WTC11 (cell line): ENCODE results near the gene HOXB8. TPM values are rescaled to one million over a fixed set of nuclear protein-coding genes. Genes with fewer than 3 reads are reported as not detected.

Source experiments
- ATAC-seq: fragments of 200-7000 bp; cut with Tn5 transposase; 2 replicates; pipeline ENCODE4 v1.10.0; 2021; ENCODE audit warnings: mild to moderate bottlenecking, moderate library complexity
- CTCF ChIA-PET: fragments of 300-600 bp; sonication (Branson Sonifier 250); formaldehyde crosslinking; loops from one replicate; lab custom pipeline; 2021; ENCODE audit warnings: antibody characterized with exemption; lab: Charles Lee
- POLR2A ChIA-PET: fragments of 350-600 bp; sonication (Branson Sonifier 250); formaldehyde crosslinking; loops from one replicate; lab custom pipeline; 2021; ENCODE audit warnings: antibody characterized with exemption; lab: Charles Lee
- DNase-seq: peaks from one replicate; pipeline ENCODE4 v3.0.0; 2021; ENCODE audit warnings: low spot score
- H3K27ac Mint-ChIP-seq: 2 replicates; pipeline ENCODE4 v1.8.0; 2021; ENCODE audit warnings: mixed read lengths
- H3K27me3 Mint-ChIP-seq: 2 replicates; pipeline ENCODE4 v1.8.0; 2021; ENCODE audit warnings: low read depth, mild to moderate bottlenecking, moderate library complexity, mixed read lengths
- H3K36me3 Mint-ChIP-seq: 2 replicates; pipeline ENCODE4 v1.8.0; 2021; ENCODE audit warnings: mixed read lengths
- H3K4me1 Mint-ChIP-seq: 2 replicates; pipeline ENCODE4 v1.8.0; 2022; ENCODE audit warnings: mixed read lengths
- H3K4me3 Mint-ChIP-seq: 2 replicates; pipeline ENCODE4 v1.8.0; 2021; ENCODE audit warnings: mild to moderate bottlenecking, moderate library complexity, mixed read lengths
- H3K9me3 Mint-ChIP-seq: 2 replicates; pipeline ENCODE4 v1.8.0; 2021; ENCODE audit warnings: mixed read lengths
- CREB1 ChIP-seq: sonication (generic); formaldehyde crosslinking; IDR thresholded peaks from 2 replicates; pipeline ENCODE4 v1.8.0; 2023; ENCODE audit warnings: mild to moderate bottlenecking, missing genetic modification reagents
- CREM ChIP-seq: sonication (generic); formaldehyde crosslinking; IDR thresholded peaks from 2 replicates; pipeline ENCODE4 v1.8.1; 2022; ENCODE audit warnings: mild to moderate bottlenecking, missing genetic modification reagents, moderate library complexity
- ESRRA ChIP-seq: sonication (generic); formaldehyde crosslinking; IDR thresholded peaks from 2 replicates; pipeline ENCODE4 v1.8.1; 2022; ENCODE audit warnings: mild to moderate bottlenecking, missing genetic modification reagents, borderline replicate concordance
- ETV6 ChIP-seq: sonication (generic); formaldehyde crosslinking; IDR thresholded peaks from 2 replicates; pipeline ENCODE4 v1.8.1; 2022; ENCODE audit warnings: mild to moderate bottlenecking, missing genetic modification reagents
- FOXK1 ChIP-seq: sonication (generic); formaldehyde crosslinking; IDR thresholded peaks from 2 replicates; pipeline ENCODE4 v1.8.0; 2022; ENCODE audit warnings: mild to moderate bottlenecking, moderate library complexity, missing genetic modification reagents
- FOXP1 ChIP-seq: sonication (generic); formaldehyde crosslinking; IDR thresholded peaks from 2 replicates; pipeline ENCODE4 v1.8.0; 2022; ENCODE audit warnings: missing genetic modification reagents, mild to moderate bottlenecking, moderate library complexity, borderline replicate concordance
- GTF2I ChIP-seq: fragments of 250-450 bp; sonication (Bioruptor Pico); conservative IDR thresholded peaks from 2 replicates; pipeline ENCODE4 v1.4.0; 2021; ENCODE audit warnings: mild to moderate bottlenecking
- KAT7 ChIP-seq: sonication (generic); formaldehyde crosslinking; IDR thresholded peaks from 2 replicates; pipeline ENCODE4 v1.8.1; 2023; ENCODE audit warnings: missing genetic modification reagents, mild to moderate bottlenecking, borderline replicate concordance
- MYBL2 ChIP-seq: sonication (generic); formaldehyde crosslinking; IDR thresholded peaks from 2 replicates; pipeline ENCODE4 v1.8.1; 2023; ENCODE audit warnings: mild to moderate bottlenecking, moderate library complexity, missing genetic modification reagents
- NR1H2 ChIP-seq: sonication (generic); formaldehyde crosslinking; IDR thresholded peaks from 2 replicates; pipeline ENCODE4 v1.9.0; 2021; ENCODE audit warnings: mild to moderate bottlenecking, moderate library complexity, missing genetic modification reagents
- SOX15 ChIP-seq: fragments of 250-450 bp; sonication (Bioruptor Pico); IDR thresholded peaks from 2 replicates; pipeline ENCODE4 v1.9.0; 2021; ENCODE audit warnings: mild to moderate bottlenecking
- TEAD4 ChIP-seq: sonication (generic); formaldehyde crosslinking; IDR thresholded peaks from 2 replicates; pipeline ENCODE4 v1.8.0; 2022; ENCODE audit warnings: mild to moderate bottlenecking, missing genetic modification reagents
- ZBTB21 ChIP-seq: sonication (generic); formaldehyde crosslinking; IDR thresholded peaks from 2 replicates; pipeline ENCODE4 v1.8.1; 2023; ENCODE audit warnings: mild to moderate bottlenecking, missing genetic modification reagents, borderline replicate concordance
- ZNF121 ChIP-seq: sonication (generic); formaldehyde crosslinking; IDR thresholded peaks from 2 replicates; pipeline ENCODE4 v1.8.0; 2023; ENCODE audit warnings: missing genetic modification reagents
- ZNF232 ChIP-seq: sonication (generic); formaldehyde crosslinking; IDR thresholded peaks from 2 replicates; pipeline ENCODE4 v1.8.0; 2022; ENCODE audit warnings: mild to moderate bottlenecking, missing genetic modification reagents
- ZNF317 ChIP-seq: sonication (generic); formaldehyde crosslinking; IDR thresholded peaks from 2 replicates; pipeline ENCODE4 v1.8.1; 2023; ENCODE audit warnings: low read depth, mild to moderate bottlenecking, moderate library complexity, missing genetic modification reagents, borderline replicate concordance
- ZNF416 ChIP-seq: fragments of 250-450 bp; sonication (Bioruptor Pico); IDR thresholded peaks from 2 replicates; pipeline ENCODE4 v1.9.0; 2021; ENCODE audit warnings: mild to moderate bottlenecking, inconsistent platforms
- total RNA-seq: library from RNA; stranded (reverse); gene quantifications from 3 replicates; pipeline ENCODE4 v1.2.3, GENCODE V29; 2021
- TF ChIP-seq, protein P1 (sequence below): fragments of 200-600 bp; IDR thresholded peaks from 2 replicates; pipeline ENCODE4 v1.8.0; 2022; ENCODE audit warnings: antibody characterized with exemption
- TF ChIP-seq, protein P2 (sequence below): fragments of 250-450 bp; sonication (Bioruptor Pico); IDR thresholded peaks from 2 replicates; pipeline ENCODE4 v1.9.0; 2021; ENCODE audit warnings: moderate library complexity, mild to moderate bottlenecking, inconsistent platforms, borderline replicate concordance
- TF ChIP-seq, protein P3 (sequence below): sonication (generic); formaldehyde crosslinking; IDR thresholded peaks from 2 replicates; pipeline ENCODE4 v1.8.1; 2023; ENCODE audit warnings: mild to moderate bottlenecking, moderate library complexity, missing genetic modification reagents
- TF ChIP-seq, protein P4 (sequence below): sonication (generic); formaldehyde crosslinking; IDR thresholded peaks from 2 replicates; pipeline ENCODE4 v1.8.1; 2023; ENCODE audit warnings: mild to moderate bottlenecking, missing genetic modification reagents
- TF ChIP-seq, protein P5 (sequence below): sonication (generic); formaldehyde crosslinking; IDR thresholded peaks from 2 replicates; pipeline ENCODE4 v1.8.1; 2022; ENCODE audit warnings: missing genetic modification reagents, borderline replicate concordance

HOXB8 gene
- total RNA-seq, 1 experiment from 2014 or later, result not detected

DNA sequence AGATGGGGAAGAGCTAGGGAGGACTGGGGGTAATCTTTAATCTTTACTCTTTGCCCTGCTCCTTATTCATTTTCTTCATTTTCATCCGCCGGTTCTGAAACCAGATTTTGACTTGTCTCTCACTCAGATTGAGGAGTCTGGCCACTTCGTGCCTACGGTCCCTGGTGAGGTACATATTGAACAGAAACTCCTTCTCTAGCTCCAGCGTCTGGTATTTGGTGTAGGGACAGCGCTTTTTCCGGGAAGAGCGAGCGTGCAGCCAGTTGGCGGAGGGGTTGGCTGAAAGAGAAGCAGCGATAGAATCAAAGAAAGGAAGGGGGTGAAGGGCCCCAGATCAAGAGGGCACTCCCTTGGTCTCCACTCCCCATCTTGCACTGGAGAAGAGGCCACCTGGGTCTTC, 7.8 kb upstream of the HOXB8 start:
- ATAC-seq, result no peak
- TF ChIP-seq, protein P1, sequence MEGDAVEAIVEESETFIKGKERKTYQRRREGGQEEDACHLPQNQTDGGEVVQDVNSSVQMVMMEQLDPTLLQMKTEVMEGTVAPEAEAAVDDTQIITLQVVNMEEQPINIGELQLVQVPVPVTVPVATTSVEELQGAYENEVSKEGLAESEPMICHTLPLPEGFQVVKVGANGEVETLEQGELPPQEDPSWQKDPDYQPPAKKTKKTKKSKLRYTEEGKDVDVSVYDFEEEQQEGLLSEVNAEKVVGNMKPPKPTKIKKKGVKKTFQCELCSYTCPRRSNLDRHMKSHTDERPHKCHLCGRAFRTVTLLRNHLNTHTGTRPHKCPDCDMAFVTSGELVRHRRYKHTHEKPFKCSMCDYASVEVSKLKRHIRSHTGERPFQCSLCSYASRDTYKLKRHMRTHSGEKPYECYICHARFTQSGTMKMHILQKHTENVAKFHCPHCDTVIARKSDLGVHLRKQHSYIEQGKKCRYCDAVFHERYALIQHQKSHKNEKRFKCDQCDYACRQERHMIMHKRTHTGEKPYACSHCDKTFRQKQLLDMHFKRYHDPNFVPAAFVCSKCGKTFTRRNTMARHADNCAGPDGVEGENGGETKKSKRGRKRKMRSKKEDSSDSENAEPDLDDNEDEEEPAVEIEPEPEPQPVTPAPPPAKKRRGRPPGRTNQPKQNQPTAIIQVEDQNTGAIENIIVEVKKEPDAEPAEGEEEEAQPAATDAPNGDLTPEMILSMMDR, result no peak
- TF ChIP-seq, all 79 proteins: peak for 0
- Mint-ChIP-seq H3K27ac (no peak overlapping the region), H3K36me3 (no peaks in the 10 kb centered on the region), H3K4me3 (no peak overlapping the region), H3K9me3 (no peaks in the 10 kb centered on the region), H3K27me3 (peaks cover 100% of the 10 kb centered on the region; the same call in 1 of the 2 replicates), H3K4me1 (peaks cover 29% of the 10 kb centered on the region)
- CTCF ChIA-PET, result interaction anchor here (1.1 to 4.1 kb wide), 6 partner anchors 14 to 394 kb away, joined by 3 to 27 read pairs (median 3); no protein-coding TSS in a partner anchor
- no peak for DNase-seq
- POLR2A ChIA-PET, result no interaction called here

DNA sequence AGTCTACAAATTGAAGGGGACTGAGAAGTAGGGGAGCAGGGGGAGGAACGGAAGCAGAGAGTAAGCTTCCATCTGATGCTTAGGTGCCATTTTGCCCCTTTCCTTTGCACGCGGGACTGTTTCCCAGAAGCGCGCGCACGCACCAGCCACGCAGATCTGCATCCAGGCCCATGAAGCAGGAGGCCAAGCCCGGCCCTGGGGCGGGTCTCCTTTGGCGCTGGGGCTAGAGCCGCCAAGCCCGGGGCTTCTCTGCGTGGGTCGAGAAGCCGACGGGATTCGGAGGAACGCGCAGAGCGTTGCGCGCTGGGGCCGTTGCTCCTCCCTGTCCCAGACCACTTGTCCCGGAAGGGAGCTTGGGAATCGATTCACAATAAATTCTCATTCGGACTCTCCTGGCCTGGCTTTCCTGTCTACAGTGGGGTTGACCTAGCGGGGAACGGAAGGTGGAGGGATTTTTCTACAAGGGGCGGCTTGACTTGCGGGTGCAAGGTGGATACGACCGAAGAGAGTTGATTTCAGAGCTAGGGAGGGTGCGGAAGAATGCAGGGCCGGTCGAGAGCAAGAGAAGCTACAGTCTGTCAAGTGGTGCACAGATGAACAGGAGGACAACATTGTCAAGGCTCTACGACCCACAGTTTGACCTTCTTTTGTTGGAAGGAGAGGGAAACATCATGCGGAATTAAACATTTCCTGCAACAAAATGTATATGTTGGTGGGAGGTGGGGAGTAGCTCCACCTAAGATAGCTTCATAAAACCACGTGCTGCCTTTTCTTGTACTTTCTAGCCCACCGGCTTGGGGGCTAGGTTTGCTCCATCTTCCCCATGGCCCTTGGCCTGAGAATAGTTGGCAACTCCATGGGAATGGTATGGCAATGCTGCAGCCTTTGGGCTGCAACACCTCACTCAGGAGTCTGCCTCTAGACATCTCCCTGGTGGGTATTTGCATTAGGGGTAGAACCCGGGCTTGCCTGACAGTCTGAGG, 6.6 kb upstream of the HOXB8 start:
- ChIA-PET POLR2A (no interaction called here), CTCF (interaction anchor here (0.9 to 4.1 kb wide), 4 partner anchors 15 to 341 kb away, joined by 3 to 27 read pairs (median 6); no protein-coding TSS in a partner anchor)
- Mint-ChIP-seq H3K27me3 (peaks cover 100% of the 10 kb centered on the region; the same call in 1 of the 2 replicates), H3K27ac (no peak overlapping the region), H3K4me1 (peaks cover 25% of the 10 kb centered on the region), H3K9me3 (no peaks in the 10 kb centered on the region), H3K4me3 (no peak overlapping the region), H3K36me3 (no peaks in the 10 kb centered on the region)
- DNase-seq, result no peak
- ATAC-seq, result no peak
- no peak for TF ChIP-seq ETV6 (CRISPR knock-in tag)
- TF ChIP-seq NR1H2, result no peak
- TF ChIP-seq CREM (CRISPR knock-in tag), result no peak
- TF ChIP-seq MYBL2 (CRISPR knock-in tag), result no peak
- TF ChIP-seq ZNF317 (CRISPR knock-in tag), result no peak
- TF ChIP-seq, protein P2, sequence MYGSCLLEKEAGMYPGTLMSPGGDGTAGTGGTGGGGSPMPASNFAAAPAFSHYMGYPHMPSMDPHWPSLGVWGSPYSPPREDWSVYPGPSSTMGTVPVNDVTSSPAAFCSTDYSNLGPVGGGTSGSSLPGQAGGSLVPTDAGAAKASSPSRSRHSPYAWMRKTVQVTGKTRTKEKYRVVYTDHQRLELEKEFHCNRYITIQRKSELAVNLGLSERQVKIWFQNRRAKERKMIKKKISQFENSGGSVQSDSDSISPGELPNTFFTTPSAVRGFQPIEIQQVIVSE (CRISPR knock-in tag), result no peak
- no peak for TF ChIP-seq FOXK1 (CRISPR knock-in tag)
- TF ChIP-seq TEAD4 (CRISPR knock-in tag), result no peak
- TF ChIP-seq ZNF232 (CRISPR knock-in tag), result no peak
- no peak for TF ChIP-seq ZNF121 (CRISPR knock-in tag)

DNA sequence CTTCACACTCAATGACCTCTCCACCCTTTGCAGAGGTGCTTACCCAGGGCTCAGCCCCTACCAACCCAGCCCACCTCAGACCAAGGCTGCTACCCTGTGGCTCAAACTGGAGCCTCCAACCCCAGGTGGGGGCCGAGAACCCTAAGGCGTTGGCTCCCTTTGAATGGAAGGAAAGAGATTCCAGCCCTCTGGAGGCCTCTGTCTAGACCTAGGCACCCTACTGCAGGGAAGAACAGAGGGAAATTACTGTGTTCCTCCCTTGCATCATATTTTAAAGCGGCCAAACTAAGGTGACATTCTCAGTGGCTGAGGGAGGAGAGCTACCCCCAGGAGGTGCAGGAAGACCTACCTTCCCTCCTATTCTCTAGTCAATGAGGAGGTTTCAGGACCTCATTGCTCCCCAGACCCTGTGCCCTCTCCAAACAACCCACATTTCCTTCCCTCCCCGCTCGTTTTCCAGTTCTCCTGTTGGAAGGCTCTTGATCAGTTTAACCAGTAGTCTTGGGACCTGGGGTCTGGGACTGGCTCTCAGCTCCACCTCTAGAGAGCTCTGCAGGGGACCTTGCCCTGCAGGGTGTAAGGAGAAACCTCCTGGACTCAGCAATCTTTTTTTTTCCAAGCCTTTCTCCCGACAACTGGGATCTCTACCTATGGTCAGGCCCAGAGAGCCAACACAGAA, 5.5 kb upstream of the HOXB8 start:
- no peaks in the 10 kb centered on the region for H3K9me3 Mint-ChIP-seq
- ATAC-seq (no peak), DNase-seq (no peak)
- CTCF ChIA-PET, result interaction anchor here (0.5 to 4.1 kb wide), 4 partner anchors 16 to 131 kb away, joined by 3 to 27 read pairs (median 6); partner anchors contain the start of gene HOXB5
- H3K27me3 Mint-ChIP-seq, result peaks cover 100% of the 10 kb centered on the region; the same call in 1 of the 2 replicates
- POLR2A ChIA-PET, result interaction anchor here (0.5 kb wide), 1 partner anchor 229 kb away, joined by 3 read pairs; no protein-coding TSS in a partner anchor
- H3K36me3 Mint-ChIP-seq, result no peaks in the 10 kb centered on the region
- H3K4me1 Mint-ChIP-seq, result peaks cover 20% of the 10 kb centered on the region
- H3K4me3 Mint-ChIP-seq, result no peak overlapping the region
- no peak overlapping the region for H3K27ac Mint-ChIP-seq
- no peak for TF ChIP-seq ZBTB21 (CRISPR knock-in tag)
- no peak for TF ChIP-seq SOX15 (CRISPR knock-in tag)
- no peak for TF ChIP-seq FOXP1
- TF ChIP-seq, protein P3, sequence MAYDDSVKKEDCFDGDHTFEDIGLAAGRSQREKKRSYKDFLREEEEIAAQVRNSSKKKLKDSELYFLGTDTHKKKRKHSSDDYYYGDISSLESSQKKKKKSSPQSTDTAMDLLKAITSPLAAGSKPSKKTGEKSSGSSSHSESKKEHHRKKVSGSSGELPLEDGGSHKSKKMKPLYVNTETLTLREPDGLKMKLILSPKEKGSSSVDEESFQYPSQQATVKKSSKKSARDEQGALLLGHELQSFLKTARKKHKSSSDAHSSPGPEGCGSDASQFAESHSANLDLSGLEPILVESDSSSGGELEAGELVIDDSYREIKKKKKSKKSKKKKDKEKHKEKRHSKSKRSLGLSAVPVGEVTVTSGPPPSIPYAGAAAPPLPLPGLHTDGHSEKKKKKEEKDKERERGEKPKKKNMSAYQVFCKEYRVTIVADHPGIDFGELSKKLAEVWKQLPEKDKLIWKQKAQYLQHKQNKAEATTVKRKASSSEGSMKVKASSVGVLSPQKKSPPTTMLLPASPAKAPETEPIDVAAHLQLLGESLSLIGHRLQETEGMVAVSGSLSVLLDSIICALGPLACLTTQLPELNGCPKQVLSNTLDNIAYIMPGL (CRISPR knock-in tag), result no peak
- TF ChIP-seq KAT7, result no peak
- TF ChIP-seq, protein P4, sequence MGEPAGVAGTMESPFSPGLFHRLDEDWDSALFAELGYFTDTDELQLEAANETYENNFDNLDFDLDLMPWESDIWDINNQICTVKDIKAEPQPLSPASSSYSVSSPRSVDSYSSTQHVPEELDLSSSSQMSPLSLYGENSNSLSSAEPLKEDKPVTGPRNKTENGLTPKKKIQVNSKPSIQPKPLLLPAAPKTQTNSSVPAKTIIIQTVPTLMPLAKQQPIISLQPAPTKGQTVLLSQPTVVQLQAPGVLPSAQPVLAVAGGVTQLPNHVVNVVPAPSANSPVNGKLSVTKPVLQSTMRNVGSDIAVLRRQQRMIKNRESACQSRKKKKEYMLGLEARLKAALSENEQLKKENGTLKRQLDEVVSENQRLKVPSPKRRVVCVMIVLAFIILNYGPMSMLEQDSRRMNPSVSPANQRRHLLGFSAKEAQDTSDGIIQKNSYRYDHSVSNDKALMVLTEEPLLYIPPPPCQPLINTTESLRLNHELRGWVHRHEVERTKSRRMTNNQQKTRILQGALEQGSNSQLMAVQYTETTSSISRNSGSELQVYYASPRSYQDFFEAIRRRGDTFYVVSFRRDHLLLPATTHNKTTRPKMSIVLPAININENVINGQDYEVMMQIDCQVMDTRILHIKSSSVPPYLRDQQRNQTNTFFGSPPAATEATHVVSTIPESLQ, result no peak
- TF ChIP-seq ETV6 (CRISPR knock-in tag), result no peak
- no peak for TF ChIP-seq NR1H2
- TF ChIP-seq CREB1 (CRISPR knock-in tag), result no peak
- TF ChIP-seq GTF2I (CRISPR knock-in tag), result no peak
- TF ChIP-seq, protein P5, sequence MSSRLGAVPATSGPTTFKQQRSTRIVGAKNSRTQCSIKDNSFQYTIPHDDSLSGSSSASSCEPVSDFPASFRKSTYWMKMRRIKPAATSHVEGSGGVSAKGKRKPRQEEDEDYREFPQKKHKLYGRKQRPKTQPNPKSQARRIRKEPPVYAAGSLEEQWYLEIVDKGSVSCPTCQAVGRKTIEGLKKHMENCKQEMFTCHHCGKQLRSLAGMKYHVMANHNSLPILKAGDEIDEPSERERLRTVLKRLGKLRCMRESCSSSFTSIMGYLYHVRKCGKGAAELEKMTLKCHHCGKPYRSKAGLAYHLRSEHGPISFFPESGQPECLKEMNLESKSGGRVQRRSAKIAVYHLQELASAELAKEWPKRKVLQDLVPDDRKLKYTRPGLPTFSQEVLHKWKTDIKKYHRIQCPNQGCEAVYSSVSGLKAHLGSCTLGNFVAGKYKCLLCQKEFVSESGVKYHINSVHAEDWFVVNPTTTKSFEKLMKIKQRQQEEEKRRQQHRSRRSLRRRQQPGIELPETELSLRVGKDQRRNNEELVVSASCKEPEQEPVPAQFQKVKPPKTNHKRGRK, result no peak
- TF ChIP-seq ZNF416, result no peak
- no peak for TF ChIP-seq ESRRA (CRISPR knock-in tag)
